Measurements from ENCODE around the gene CEP350. TPM values are rescaled to one million over a fixed set of nuclear protein-coding genes. Genes with fewer than 3 reads are reported as not detected.

The CEP350 gene, protein sequence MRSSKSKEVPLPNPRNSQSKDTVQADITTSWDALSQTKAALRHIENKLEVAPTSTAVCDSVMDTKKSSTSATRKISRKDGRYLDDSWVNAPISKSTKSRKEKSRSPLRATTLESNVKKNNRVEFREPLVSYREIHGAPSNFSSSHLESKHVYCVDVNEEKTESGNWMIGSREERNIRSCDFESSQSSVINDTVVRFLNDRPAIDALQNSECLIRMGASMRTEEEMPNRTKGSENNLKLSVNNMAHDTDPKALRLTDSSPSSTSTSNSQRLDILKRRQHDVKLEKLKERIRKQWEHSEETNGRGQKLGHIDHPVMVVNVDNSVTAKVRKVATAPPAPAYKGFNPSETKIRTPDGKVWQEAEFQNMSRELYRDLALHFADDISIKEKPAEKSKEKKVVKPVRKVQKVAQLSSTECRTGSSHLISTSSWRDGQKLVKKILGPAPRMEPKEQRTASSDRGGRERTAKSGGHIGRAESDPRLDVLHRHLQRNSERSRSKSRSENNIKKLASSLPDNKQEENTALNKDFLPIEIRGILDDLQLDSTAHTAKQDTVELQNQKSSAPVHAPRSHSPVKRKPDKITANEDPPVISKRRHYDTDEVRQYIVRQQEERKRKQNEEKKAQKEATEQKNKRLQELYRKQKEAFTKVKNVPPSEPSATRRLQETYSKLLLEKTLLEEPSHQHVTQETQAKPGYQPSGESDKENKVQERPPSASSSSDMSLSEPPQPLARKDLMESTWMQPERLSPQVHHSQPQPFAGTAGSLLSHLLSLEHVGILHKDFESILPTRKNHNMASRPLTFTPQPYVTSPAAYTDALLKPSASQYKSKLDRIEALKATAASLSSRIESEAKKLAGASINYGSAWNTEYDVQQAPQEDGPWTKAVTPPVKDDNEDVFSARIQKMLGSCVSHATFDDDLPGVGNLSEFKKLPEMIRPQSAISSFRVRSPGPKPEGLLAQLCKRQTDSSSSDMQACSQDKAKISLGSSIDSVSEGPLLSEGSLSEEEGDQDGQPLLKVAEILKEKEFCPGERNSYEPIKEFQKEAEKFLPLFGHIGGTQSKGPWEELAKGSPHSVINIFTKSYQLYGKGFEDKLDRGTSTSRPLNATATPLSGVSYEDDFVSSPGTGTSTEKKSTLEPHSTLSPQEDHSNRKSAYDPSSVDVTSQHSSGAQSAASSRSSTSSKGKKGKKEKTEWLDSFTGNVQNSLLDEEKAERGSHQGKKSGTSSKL (N-terminal part only)
- total RNA-seq (2016; rRNA removed; fragmentation: Illumina TruSeq; extraction: Trizol): 35.9 and 46.6 TPM in 2 replicates
- total RNA-seq (2016; cell fraction: cytosol; rRNA removed; fragmentation: Illumina TruSeq; extraction: Trizol; ENCODE audit: low read depth): 13.1 and 13.7 TPM in 2 replicates
- 32.1 and 46.7 TPM in 2 replicates for total RNA-seq (2016; cell fraction: insoluble cytoplasmic fraction; rRNA removed; fragmentation: Illumina TruSeq; extraction: Trizol)
- total RNA-seq (2016; cell fraction: membrane; rRNA removed; fragmentation: Illumina TruSeq; extraction: Trizol): 15.1 and 16.1 TPM in 2 replicates
- total RNA-seq (2016; cell fraction: nucleus; rRNA removed; fragmentation: Illumina TruSeq; extraction: Trizol): 45.6 and 46.3 TPM in 2 replicates
- 6.1 and 7.6 TPM in 2 replicates for polyA plus RNA-seq (2011; rRNA removed)
- 3.3 and 5.5 TPM in 2 replicates for polyA plus RNA-seq (2011; cell fraction: cytosol; rRNA removed)
- 5.1 and 6.1 TPM in 2 replicates for polyA plus RNA-seq (2011; cell fraction: nucleus; rRNA removed)
- polyA plus RNA-seq (2012): 10.6 and 13.8 TPM in 2 replicates
- polyA plus RNA-seq (2016; cell fraction: cytosol; fragmentation: Illumina TruSeq; extraction: Trizol; ENCODE audit: low read depth): 0.24 and 0.28 TPM in 2 replicates
- polyA plus RNA-seq (2016; cell fraction: insoluble cytoplasmic fraction; fragmentation: Illumina TruSeq; extraction: Trizol; ENCODE audit: low read depth): 13.0 and 15.4 TPM in 2 replicates
- polyA plus RNA-seq (2016; cell fraction: membrane; fragmentation: Illumina TruSeq; extraction: Trizol; ENCODE audit: low read depth): 1.1 TPM in 2 replicates
- 17.2 and 17.7 TPM in 2 replicates for polyA plus RNA-seq (2016; cell fraction: nucleus; fragmentation: Illumina TruSeq; extraction: Trizol; ENCODE audit: insufficient read depth, low read depth)
- polyA minus RNA-seq (2011; rRNA and poly(A)+ RNA removed; ENCODE audit: low replicate concordance): 14.7 and 47.0 TPM in 2 replicates
- polyA minus RNA-seq (2011; cell fraction: cytosol; rRNA and poly(A)+ RNA removed): 26.8 and 27.3 TPM in 2 replicates
- polyA minus RNA-seq (2011; cell fraction: nucleus; rRNA and poly(A)+ RNA removed): 52.7 and 66.4 TPM in 2 replicates
- percentile 78 among the genes with signal in this experiment for Bru-seq, nascent RNA
- percentile 80 among the genes with signal in this experiment for BruChase-seq, experiment 1, labeled RNA remaining after a 6-hour chase
- BruChase-seq, experiment 2, labeled RNA remaining after a 2-hour chase: percentile 79 among the genes with signal in this experiment
- long read RNA-seq, experiment 1, partial matches to known transcripts: 3 of 6 reads
- long read RNA-seq, experiment 1, other reads (novel, unspliced or antisense): 3 of 6 reads
- long read RNA-seq, experiment 2, partial matches to known transcripts: 2 of 21 reads
- long read RNA-seq, experiment 2, other reads (novel, unspliced or antisense): 19 of 21 reads

DNA sequence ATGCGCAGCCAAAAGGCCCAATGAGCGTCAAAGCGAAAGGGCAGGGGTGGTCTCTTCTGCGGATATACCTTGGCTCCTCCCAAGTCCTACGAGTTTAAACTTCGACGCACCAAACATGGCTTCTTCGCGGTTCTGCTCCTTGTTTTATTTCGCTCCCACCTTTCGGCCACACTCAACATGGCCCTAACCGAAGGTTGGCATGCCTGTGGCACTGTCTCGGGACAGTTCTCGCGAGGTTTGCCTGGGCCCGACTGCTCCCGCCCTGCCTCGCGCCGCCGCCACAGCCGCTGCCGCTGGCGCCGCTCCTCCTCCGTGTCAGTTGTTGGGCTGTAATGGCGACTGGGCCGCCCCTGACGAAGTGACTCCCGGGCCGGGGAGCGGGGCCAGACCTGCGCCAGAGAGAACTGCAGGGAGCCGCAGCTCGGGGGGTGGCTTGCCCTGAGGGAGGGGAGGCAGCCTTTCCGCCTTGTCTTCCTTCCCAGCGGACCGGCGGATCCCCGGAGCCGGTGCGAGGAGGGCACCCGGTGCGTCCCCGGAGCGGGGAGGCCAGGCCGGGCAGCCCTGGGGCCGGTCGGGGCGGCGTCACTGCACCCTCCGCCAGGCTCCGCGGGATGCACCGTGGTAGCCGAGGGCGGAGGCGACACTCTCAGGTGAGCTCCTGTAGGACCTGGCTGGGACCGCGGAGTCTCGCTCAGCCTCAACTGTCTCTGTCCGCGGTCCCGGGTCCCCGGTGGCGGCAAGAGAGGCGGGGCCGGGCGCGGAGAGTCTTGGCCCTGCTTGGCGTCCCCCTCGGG is at the start of gene CEP350:
Gene CEP350, plus strand, starts transcription at position 318 of the 794 bp plus-strand sequence. CDS start 31,372 bp downstream, outside the sequence.
- no TSS peak for BruUV-seq (replicated peaks)
- H3K79me2 ChIP-seq (ENCODE audit: insufficient read depth, low read length): peaks cover 48% of the 10 kb centered on the region
- peak within 1 kb of the TSS; percentile 86 for H3K27ac ChIP-seq (ENCODE audit: extremely low read length, insufficient read depth, low read length)
- H3K9ac ChIP-seq (ENCODE audit: insufficient read depth, low read depth, low read length): peak within 1 kb of the TSS; percentile 93
- H3K4me3 ChIP-seq (replicated peaks in 1 of 3; ENCODE audit: insufficient read depth in 1 of 3, low read depth in 2 of 3, low read length in 3 of 3): peak within 1 kb of the TSS; percentile 96 to 99 (median 98)
- FAIRE-seq (peak; percentile 100), DNase-seq (ENCODE audit: low spot score) (peak; percentile 98), ATAC-seq (peak; percentile 98)
- H4K20me1 ChIP-seq (ENCODE audit: insufficient read depth, low read length): peaks cover 17% of the 10 kb centered on the region; the same call in 1 of the 2 replicates
- no peaks in the 10 kb centered on the region for H3K36me3 ChIP-seq (replicated peaks in 1 of 2; ENCODE audit: control insufficient read depth in 1 of 2, insufficient read depth in 2 of 2, low read length in 2 of 2)
- peak within 1 kb of the TSS; percentile 99 for H2AFZ ChIP-seq (ENCODE audit: low read length)
- H3K4me1 ChIP-seq (ENCODE audit: insufficient read depth, low read length): peaks cover 20% of the 10 kb centered on the region
- ChIA-PET CTCF (ENCODE audit: low intra/inter-chr PET ratio, low total read pairs) (no interaction called here), POLR2A (interaction anchor here (0.6 to 2.5 kb wide), 5 partner anchors 11 to 87 kb away, joined by 3 to 23 read pairs (median 3); partner anchors contain the start of gene TOR1AIP1)
- in situ Hi-C loops (cut with HindIII; ENCODE audit: extremely low pct_ligation_motif_present, low pct_unique_long_range_greater_than_20kb): no loop called here
- H3K9me3 ChIP-seq (ENCODE audit: low read length): no peaks in the 10 kb centered on the region
- 0% methylated on average over 20 of the region's 72 CpGs for WGBS (ENCODE audit: low lambda C conversion rate)
- no peaks in the 10 kb centered on the region; a peak in 1 of 5 replicates for H3K27me3 ChIP-seq (ENCODE audit: control insufficient read depth in 1 of 2, insufficient read depth in 2 of 2, low read length in 2 of 2)
- intact Hi-C loops (cut with micrococcal nuclease; ENCODE audit: unreplicated experiment): loop anchor here (1.0 to 10.0 kb wide), 4 partner anchors 70 to 200 kb away; partner anchors contain the start of genes QSOX1 and TOR1AIP1
- peak within 1 kb of the TSS; percentile 82 for H3K4me2 ChIP-seq (ENCODE audit: low read depth, low read length)
- TF ChIP-seq SIX4 (CRISPR knock-in tag; IDR thresholded peaks at IDR 0.05) (no peak), ZSCAN25 (CRISPR knock-in tag; IDR thresholded peaks at IDR 0.05) (no peak; the same call in 1 of the 2 replicates), CHD4 (IDR thresholded peaks at IDR 0.05; ENCODE audit: borderline replicate concordance, low read length) (no peak), ZNF672 (CRISPR knock-in tag; IDR thresholded peaks at IDR 0.05) (no peak), NFKB2 (CRISPR knock-in tag; IDR thresholded peaks at IDR 0.05; ENCODE audit: borderline replicate concordance) (peak; percentile 92; the same call in 1 of the 2 replicates), ZNF264 (CRISPR knock-in tag; IDR thresholded peaks at IDR 0.05) (no peak), TBX3 (IDR thresholded peaks at IDR 0.05; ENCODE audit: borderline replicate concordance) (no peak), EHMT2 (IDR thresholded peaks at IDR 0.05; ENCODE audit: borderline replicate concordance, low read depth, low read length) (no peak; the same call in 1 of the 2 replicates), ZNF644 (CRISPR knock-in tag; IDR thresholded peaks at IDR 0.05; ENCODE audit: low read depth) (peak; percentile 96), SMC3 (IDR thresholded peaks at IDR 0.05; ENCODE audit: low read length) (no peak)
- TF ChIP-seq, protein P1, sequence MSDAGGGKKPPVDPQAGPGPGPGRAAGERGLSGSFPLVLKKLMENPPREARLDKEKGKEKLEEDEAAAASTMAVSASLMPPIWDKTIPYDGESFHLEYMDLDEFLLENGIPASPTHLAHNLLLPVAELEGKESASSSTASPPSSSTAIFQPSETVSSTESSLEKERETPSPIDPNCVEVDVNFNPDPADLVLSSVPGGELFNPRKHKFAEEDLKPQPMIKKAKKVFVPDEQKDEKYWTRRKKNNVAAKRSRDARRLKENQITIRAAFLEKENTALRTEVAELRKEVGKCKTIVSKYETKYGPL (CRISPR knock-in tag; IDR thresholded peaks at IDR 0.05): no peak
- TF ChIP-seq, protein P2, sequence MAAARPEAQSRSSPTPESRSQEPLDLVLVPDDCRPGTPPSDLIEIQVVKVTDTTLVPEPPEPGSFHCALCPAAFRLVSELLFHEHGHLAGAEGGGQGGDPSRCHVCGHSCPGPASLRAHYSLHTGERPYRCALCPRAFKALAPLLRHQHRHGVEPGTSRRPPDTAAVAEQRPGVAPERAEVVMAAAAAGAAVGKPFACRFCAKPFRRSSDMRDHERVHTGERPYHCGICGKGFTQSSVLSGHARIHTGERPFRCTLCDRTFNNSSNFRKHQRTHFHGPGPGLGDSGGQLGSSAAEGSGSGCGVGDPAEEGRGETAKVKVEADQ (CRISPR knock-in tag; IDR thresholded peaks at IDR 0.05; ENCODE audit: borderline replicate concordance): 0 out of 2 replicates have a peak, but pooled peaks have one; percentile 45
